ENCODE results near the gene SOX11.

SOX11 gene

GRCh38 chr2:5677133-5677532, 15.1 kb upstream of the SOX11 start:
- H3K36me3 ChIP-seq (ENCODE audit: insufficient read depth, low read length) = no peaks in the 10 kb centered on the region
- no peak for TF ChIP-seq CTCF (conservative IDR thresholded peaks at IDR 0.05; ENCODE audit: low read length)
- TF ChIP-seq EZH2phosphoT487 (IDR thresholded peaks at IDR 0.05; ENCODE audit: borderline replicate concordance) = no peak
- no peaks in the 10 kb centered on the region for H3K9me2 ChIP-seq (replicated peaks; ENCODE audit: low read depth, low read length)
- H3K27me3 ChIP-seq (ENCODE audit: insufficient read depth, low read length, poor library complexity, severe bottlenecking) = no peaks in the 10 kb centered on the region
- H4K20me1 ChIP-seq (ENCODE audit: insufficient read depth, low read length, poor library complexity, severe bottlenecking) = no peaks in the 10 kb centered on the region
- H2AFZ ChIP-seq (ENCODE audit: low read length) = no peak overlapping the region
- no peaks in the 10 kb centered on the region for H3K4me1 ChIP-seq (ENCODE audit: insufficient read depth, low read length, poor library complexity, severe bottlenecking)
- H3K4me3 ChIP-seq (ENCODE audit: low read length, poor library complexity, severe bottlenecking) = no peak overlapping the region
- no peak overlapping the region for H3K4me2 ChIP-seq (ENCODE audit: low read depth, low read length, poor library complexity, severe bottlenecking)
- H3F3A ChIP-seq (ENCODE audit: low read depth) = no peaks in the 10 kb centered on the region
- no peak overlapping the region for H3K9ac ChIP-seq (ENCODE audit: low read depth, low read length, poor library complexity, severe bottlenecking)
- no peaks in the 10 kb centered on the region for H3K79me2 ChIP-seq (ENCODE audit: insufficient read depth, low read length)
- H3K9me3 ChIP-seq (ENCODE audit: insufficient read depth, low read depth, low read length) = peaks cover 4% of the 10 kb centered on the region; the same call in 1 of the 2 replicates

GRCh38 chr2:5683471-5683870, 8.7 kb upstream of the SOX11 start:
- H3F3A ChIP-seq (ENCODE audit: low read depth) = no peaks in the 10 kb centered on the region
- no peaks in the 10 kb centered on the region for H4K20me1 ChIP-seq (ENCODE audit: insufficient read depth, low read length, poor library complexity, severe bottlenecking)
- no peak overlapping the region for H3K4me3 ChIP-seq (ENCODE audit: low read length, poor library complexity, severe bottlenecking)
- H3K36me3 ChIP-seq (ENCODE audit: insufficient read depth, low read length) = no peaks in the 10 kb centered on the region
- no peaks in the 10 kb centered on the region for H3K9me3 ChIP-seq (ENCODE audit: insufficient read depth, low read depth, low read length)
- no peaks in the 10 kb centered on the region for H3K27me3 ChIP-seq (ENCODE audit: insufficient read depth, low read length, poor library complexity, severe bottlenecking)
- no peak overlapping the region for H3K9ac ChIP-seq (ENCODE audit: low read depth, low read length, poor library complexity, severe bottlenecking)
- H2AFZ ChIP-seq (ENCODE audit: low read length) = no peak overlapping the region
- TF ChIP-seq CTCF (conservative IDR thresholded peaks at IDR 0.05; ENCODE audit: low read length) (no peak), EZH2phosphoT487 (IDR thresholded peaks at IDR 0.05; ENCODE audit: borderline replicate concordance) (no peak)
- H3K79me2 ChIP-seq (ENCODE audit: insufficient read depth, low read length) = no peaks in the 10 kb centered on the region
- no peak overlapping the region for H3K4me2 ChIP-seq (ENCODE audit: low read depth, low read length, poor library complexity, severe bottlenecking)
- no peaks in the 10 kb centered on the region for H3K9me2 ChIP-seq (replicated peaks; ENCODE audit: low read depth, low read length)
- no peaks in the 10 kb centered on the region for H3K4me1 ChIP-seq (ENCODE audit: insufficient read depth, low read length, poor library complexity, severe bottlenecking)

- no peak overlapping the region for H3K4me3 ChIP-seq (ENCODE audit: low read length, poor library complexity, severe bottlenecking)
- no peak overlapping the region for H2AFZ ChIP-seq (ENCODE audit: low read length)
- no peak for TF ChIP-seq EZH2phosphoT487 (IDR thresholded peaks at IDR 0.05; ENCODE audit: borderline replicate concordance)
- no peak for TF ChIP-seq CTCF (conservative IDR thresholded peaks at IDR 0.05; ENCODE audit: low read length)
- no peaks in the 10 kb centered on the region for H3F3A ChIP-seq (ENCODE audit: low read depth)
- H3K9me2 ChIP-seq (replicated peaks; ENCODE audit: low read depth, low read length) = no peaks in the 10 kb centered on the region
- no peaks in the 10 kb centered on the region for H3K9me3 ChIP-seq (ENCODE audit: insufficient read depth, low read depth, low read length)
- no peaks in the 10 kb centered on the region for H3K4me1 ChIP-seq (ENCODE audit: insufficient read depth, low read length, poor library complexity, severe bottlenecking)
- H4K20me1 ChIP-seq (ENCODE audit: insufficient read depth, low read length, poor library complexity, severe bottlenecking) = no peaks in the 10 kb centered on the region
- H3K4me2 ChIP-seq (ENCODE audit: low read depth, low read length, poor library complexity, severe bottlenecking) = no peak overlapping the region
- no peak overlapping the region for H3K9ac ChIP-seq (ENCODE audit: low read depth, low read length, poor library complexity, severe bottlenecking)
- H3K36me3 ChIP-seq (ENCODE audit: insufficient read depth, low read length) = no peaks in the 10 kb centered on the region
- no peaks in the 10 kb centered on the region for H3K79me2 ChIP-seq (ENCODE audit: insufficient read depth, low read length)
- no peaks in the 10 kb centered on the region for H3K27me3 ChIP-seq (ENCODE audit: insufficient read depth, low read length, poor library complexity, severe bottlenecking)
These were observed 7.0 kb upstream of the SOX11 start for GRCh38 chr2:5685225-5685624.
